ENCODE measurements around the gene SUN5. TPM values are rescaled to one million over a fixed set of nuclear protein-coding genes. Genes with fewer than 3 reads are reported as not detected.

Gene SUN5
- total and polyA plus RNA-seq, 2 of the 8 experiments (the other 6 are each of a cell fraction or from before 2014, with no cell fraction given): not detected

- Histone ChIP-seq H3K9me3 (ENCODE audit: insufficient read depth in 2 of 2, low read depth in 1 of 2, low read length in 1 of 2) (no peaks in the 10 kb centered on the region), H3K23me2 (ENCODE audit: low read depth, low read length) (no peaks in the 10 kb centered on the region), H3K79me2 (ENCODE audit: control insufficient read depth in 1 of 2, insufficient read depth in 2 of 2, low read length in 2 of 2) (no peaks in the 10 kb centered on the region), H2AFZ (ENCODE audit: low read length) (no peak overlapping the region), H3K9ac (replicated peaks in 1 of 4; ENCODE audit: extremely low read depth in 1 of 4, low read depth in 3 of 4, low read length in 3 of 4) (no peak overlapping the region), H2BK12ac (ENCODE audit: low read depth, low read length) (no peak overlapping the region), H3K23ac (ENCODE audit: insufficient read length) (no peak overlapping the region), H3K36me3 (ENCODE audit: control insufficient read depth in 2 of 4, insufficient read depth in 4 of 4, low read length in 3 of 4) (no peaks in the 10 kb centered on the region), H3K4me2 (ENCODE audit: insufficient read depth in 1 of 2, low read depth in 2 of 2, low read length in 2 of 2) (no peak overlapping the region), H2BK20ac (ENCODE audit: low read length) (no peak overlapping the region), H2BK120ac (replicated peaks; ENCODE audit: low read depth, low read length) (no peak overlapping the region), H3K27ac (ENCODE audit: low read depth, low read length) (no peak overlapping the region), H4K91ac (replicated peaks; ENCODE audit: insufficient read length, low read length) (no peak overlapping the region), H3K27me3 (replicated peaks in 1 of 4; ENCODE audit: control insufficient read depth in 3 of 4, extremely low read depth in 1 of 4, insufficient read depth in 3 of 4, low read length in 3 of 4) (no peaks in the 10 kb centered on the region), H4K8ac (ENCODE audit: extremely low read depth, insufficient read depth, low read length) (no peak overlapping the region), H4K20me1 (replicated peaks in 1 of 2; ENCODE audit: control insufficient read depth in 1 of 2, insufficient read depth in 2 of 2, low read length in 2 of 2) (peaks cover 0 to 2% of the 10 kb centered on the region in 2 experiments), H4K5ac (ENCODE audit: insufficient read length, low read depth, low read length) (no peak overlapping the region), H3K18ac (ENCODE audit: extremely low read depth, low read length) (no peak overlapping the region), H2AK5ac (ENCODE audit: low read depth, low read length) (no peak overlapping the region), H3K4me1 (replicated peaks in 1 of 4; ENCODE audit: control insufficient read depth in 3 of 4, insufficient read depth in 4 of 4, low read length in 3 of 4) (peaks cover 0 to 11% (median 0%) of the 10 kb centered on the region in 4 experiments; a peak in 2 of 7 replicates), H3K14ac (ENCODE audit: insufficient read length) (no peak overlapping the region), H3K56ac (replicated peaks; ENCODE audit: insufficient read length, low read depth, low read length) (no peak overlapping the region), H3K4ac (replicated peaks; ENCODE audit: insufficient read length, low read depth, low read length) (no peak overlapping the region), H3K79me1 (ENCODE audit: low read depth, low read length) (no peaks in the 10 kb centered on the region), H2BK15ac (ENCODE audit: low read length) (0 out of 2 replicates have a peak overlapping the region, but pooled peaks have one; percentile 21), H3K4me3 (ENCODE audit: extremely low read depth in 1 of 4, insufficient read depth in 2 of 4, low read depth in 3 of 4, low read length in 4 of 4) (no peak overlapping the region), H2BK5ac (ENCODE audit: low read depth, low read length) (no peak overlapping the region)
- POLR2A ChIA-PET (ENCODE audit: partially characterized antibody): no interaction called here
- TF ChIP-seq CTCF (IDR thresholded peaks at IDR 0.05; ENCODE audit: control extremely low read depth in 1 of 3, insufficient read depth in 1 of 3, low read depth in 1 of 3, low read length in 3 of 3) (no peak), CTBP2 (IDR thresholded peaks at IDR 0.05; ENCODE audit: borderline replicate concordance, insufficient read depth, insufficient read length, low read length) (no peak), RNF2 (IDR thresholded peaks at IDR 0.05; ENCODE audit: borderline replicate concordance, low read depth, low read length, missing control alignments, poor library complexity, severe bottlenecking) (no peak), NRF1 (IDR thresholded peaks at IDR 0.05; ENCODE audit: low read depth, low read length) (no peak), SIRT6 (IDR thresholded peaks at IDR 0.05; ENCODE audit: low read length) (no peak), TBP (IDR thresholded peaks at IDR 0.05; ENCODE audit: low read depth, low read length) (no peak), JUN (IDR thresholded peaks at IDR 0.05; ENCODE audit: low read depth, low read length) (no peak)
- 90% methylated on average over 12 of the region's 12 CpGs; no CpG with 5 or more reads in 1 of the 2 experiments for WGBS, 2 experiments (ENCODE audit: extremely low coverage in 1 of 2, insufficient coverage in 1 of 2, insufficient read length in 1 of 2, insufficient replicate concordance in 2 of 2, low coverage in 1 of 2, low lambda C conversion rate in 2 of 2, missing lambda C conversion rate in 1 of 2)
- FAIRE-seq: no peak
- CTCF ChIA-PET (ENCODE audit: partially characterized antibody): interaction anchor here (0.6 to 11.8 kb wide), 10 partner anchors 8 to 268 kb away, joined by 3 to 86 read pairs (median 4); partner anchors contain the start of genes BPIFB2 and SUN5
- no peak for DNase-seq (ENCODE audit: low read depth in 1 of 2, low spot score in 2 of 2)
These were observed 9.6 kb upstream of the SUN5 start for GRCh38 chr20:33013701-33014326.
